ENCODE results near the gene TMEM31.
"Not testable (repeated sequence)": the region's sequence is repeated elsewhere in the genome, so short reads cannot be mapped to it uniquely, and the experiment has no call there.

The TMEM31 gene

DNA sequence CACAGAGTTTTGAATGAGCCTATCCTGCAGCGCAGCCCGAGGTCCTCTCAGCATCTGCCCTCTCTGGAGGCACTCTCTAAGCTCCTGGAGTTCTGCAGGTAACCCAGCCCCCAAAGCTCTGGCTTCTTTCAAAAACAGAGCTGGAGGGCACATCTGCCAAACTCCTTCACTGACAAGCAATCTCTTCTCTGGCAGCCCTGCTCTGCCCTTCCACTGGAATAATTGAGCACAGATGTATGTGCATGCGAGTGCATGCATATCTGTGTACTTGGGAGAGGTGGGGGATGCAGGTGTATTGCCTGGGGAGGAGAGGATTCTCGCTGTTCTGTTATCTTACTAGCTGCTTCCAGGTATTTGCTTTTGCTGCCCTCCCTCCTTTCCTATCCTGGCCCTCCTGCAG is 43.7 kb downstream of the TMEM31 start:
- H3K27me3 ChIP-seq (ENCODE audit: insufficient read depth, poor library complexity, severe bottlenecking) = no peaks in the 10 kb centered on the region
- H3K4me3 ChIP-seq (ENCODE audit: severe bottlenecking) = no peak overlapping the region
- H3K9me3 ChIP-seq (ENCODE audit: severe bottlenecking) = no peaks in the 10 kb centered on the region
- H3K36me3 ChIP-seq (ENCODE audit: low read depth) = no peaks in the 10 kb centered on the region
- TF ChIP-seq CTCF (IDR thresholded peaks at IDR 0.05; ENCODE audit: poor library complexity, severe bottlenecking) = no peak
- no peak overlapping the region for H3K27ac ChIP-seq (ENCODE audit: poor library complexity, severe bottlenecking)
- ATAC-seq (ENCODE audit: low read depth) (no peak), DNase-seq (ENCODE audit: low spot score) (no peak)
- H3K4me1 ChIP-seq (ENCODE audit: insufficient read depth, poor library complexity, severe bottlenecking) = no peaks in the 10 kb centered on the region

DNA sequence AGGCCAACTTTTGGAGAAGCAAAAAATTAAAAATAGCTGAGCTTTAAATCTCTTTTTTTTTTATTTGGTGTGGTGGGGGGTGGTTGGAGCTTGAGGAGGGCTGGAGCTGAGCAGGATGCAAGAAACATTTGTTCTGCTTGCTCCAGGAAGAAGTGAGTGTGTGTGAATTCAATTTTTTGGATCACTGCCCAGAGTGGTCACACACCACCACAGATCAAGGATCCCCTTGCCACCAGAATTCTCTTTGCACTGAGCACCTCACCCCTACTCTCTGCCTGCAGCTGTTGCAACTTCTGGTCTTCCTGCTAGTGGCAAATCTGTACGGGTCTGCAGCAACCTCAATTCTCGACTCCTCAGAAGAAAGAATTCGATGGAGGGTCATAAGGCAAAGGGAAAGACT is 46.0 kb downstream of the TMEM31 start:
- no peak for ATAC-seq (ENCODE audit: low read depth)
- Histone ChIP-seq H3K27me3 (ENCODE audit: insufficient read depth, poor library complexity, severe bottlenecking) (no peaks in the 10 kb centered on the region), H3K4me3 (ENCODE audit: severe bottlenecking) (no peak overlapping the region), H3K36me3 (ENCODE audit: low read depth) (no peaks in the 10 kb centered on the region), H3K4me1 (ENCODE audit: insufficient read depth, poor library complexity, severe bottlenecking) (no peaks in the 10 kb centered on the region), H3K9me3 (ENCODE audit: severe bottlenecking) (no peaks in the 10 kb centered on the region), H3K27ac (ENCODE audit: poor library complexity, severe bottlenecking) (no peak overlapping the region)
- TF ChIP-seq CTCF (IDR thresholded peaks at IDR 0.05; ENCODE audit: poor library complexity, severe bottlenecking) = no peak
- no peak for DNase-seq (ENCODE audit: low spot score)

GRCh38 chrX:103758555-103758954 is 47.8 kb downstream of the TMEM31 start:
- DNase-seq (ENCODE audit: low spot score) (no peak), ATAC-seq (ENCODE audit: low read depth) (no peak)
- Histone ChIP-seq H3K36me3 (ENCODE audit: low read depth) (no peaks in the 10 kb centered on the region), H3K4me1 (ENCODE audit: insufficient read depth, poor library complexity, severe bottlenecking) (no peaks in the 10 kb centered on the region), H3K27ac (ENCODE audit: poor library complexity, severe bottlenecking) (no peak overlapping the region), H3K4me3 (ENCODE audit: severe bottlenecking) (no peak overlapping the region), H3K9me3 (ENCODE audit: severe bottlenecking) (no peaks in the 10 kb centered on the region), H3K27me3 (ENCODE audit: insufficient read depth, poor library complexity, severe bottlenecking) (no peaks in the 10 kb centered on the region)
- no peak for TF ChIP-seq CTCF (IDR thresholded peaks at IDR 0.05; ENCODE audit: poor library complexity, severe bottlenecking)

GRCh38 chrX:103763541-103763940 is 52.8 kb downstream of the TMEM31 start:
- not testable (repeated sequence) for H3K27me3 ChIP-seq (ENCODE audit: insufficient read depth, poor library complexity, severe bottlenecking); H3K4me3 ChIP-seq (ENCODE audit: severe bottlenecking); H3K27ac ChIP-seq (ENCODE audit: poor library complexity, severe bottlenecking); DNase-seq (ENCODE audit: low spot score); ATAC-seq (ENCODE audit: low read depth); H3K9me3 ChIP-seq (ENCODE audit: severe bottlenecking); H3K36me3 ChIP-seq (ENCODE audit: low read depth); H3K4me1 ChIP-seq (ENCODE audit: insufficient read depth, poor library complexity, severe bottlenecking)
